ENCODE data around the gene USPL1.
"Not testable (repeated sequence)": the region's sequence is repeated elsewhere in the genome, so short reads cannot be mapped to it uniquely, and the experiment has no call there.

Gene USPL1

GRCh38 chr13:30587231-30587630 lies 30.5 kb upstream of the USPL1 start:
- WGBS = 100% methylated on average over 1 of the region's 1 CpG
- Histone ChIP-seq H3K27me3 (ENCODE audit: insufficient read depth, low read length) (no peaks in the 10 kb centered on the region), H3K9ac (ENCODE audit: low read depth, low read length) (no peak overlapping the region), H3K9me3 (ENCODE audit: insufficient read depth, low read depth, low read length) (no peaks in the 10 kb centered on the region), H3K36me3 (ENCODE audit: insufficient read depth, low read length) (no peaks in the 10 kb centered on the region), H3K27ac (ENCODE audit: low read depth, low read length) (no peak overlapping the region), H3K4me1 (ENCODE audit: insufficient read depth, low read length) (no peaks in the 10 kb centered on the region), H3K4me3 (ENCODE audit: low read length) (no peak overlapping the region)

GRCh38 chr13:30587739-30588138 lies 30.0 kb upstream of the USPL1 start:
- H3K9me3 ChIP-seq (ENCODE audit: insufficient read depth, low read depth, low read length) = no peaks in the 10 kb centered on the region
- H3K4me3 ChIP-seq (ENCODE audit: low read length) = no peak overlapping the region
- H3K9ac ChIP-seq (ENCODE audit: low read depth, low read length) = no peak overlapping the region
- no peaks in the 10 kb centered on the region for H3K4me1 ChIP-seq (ENCODE audit: insufficient read depth, low read length)
- H3K27ac ChIP-seq (ENCODE audit: low read depth, low read length) = no peak overlapping the region
- no peaks in the 10 kb centered on the region for H3K36me3 ChIP-seq (ENCODE audit: insufficient read depth, low read length)
- H3K27me3 ChIP-seq (ENCODE audit: insufficient read depth, low read length) = no peaks in the 10 kb centered on the region

GRCh38 chr13:30593001-30593400 lies 24.7 kb upstream of the USPL1 start:
- Histone ChIP-seq H3K27ac (ENCODE audit: low read depth, low read length) (no peak overlapping the region), H3K4me1 (ENCODE audit: insufficient read depth, low read length) (no peaks in the 10 kb centered on the region; the same call in 1 of the 2 replicates), H3K27me3 (ENCODE audit: insufficient read depth, low read length) (no peaks in the 10 kb centered on the region), H3K9ac (ENCODE audit: low read depth, low read length) (no peak overlapping the region), H3K36me3 (ENCODE audit: insufficient read depth, low read length) (no peaks in the 10 kb centered on the region), H3K4me3 (ENCODE audit: low read length) (no peak overlapping the region), H3K9me3 (ENCODE audit: insufficient read depth, low read depth, low read length) (no peaks in the 10 kb centered on the region)
- WGBS = 75% methylated on average over 2 of the region's 2 CpGs

GRCh38 chr13:30600496-30600895 lies 17.2 kb upstream of the USPL1 start:
- no peak overlapping the region for H3K27ac ChIP-seq (ENCODE audit: low read depth, low read length)
- H3K9ac ChIP-seq (ENCODE audit: low read depth, low read length) = no peak overlapping the region
- WGBS = 100% methylated on average over 3 of the region's 3 CpGs
- no peak overlapping the region for H3K4me3 ChIP-seq (ENCODE audit: low read length)
- H3K27me3 ChIP-seq (ENCODE audit: insufficient read depth, low read length) = no peaks in the 10 kb centered on the region
- H3K36me3 ChIP-seq (ENCODE audit: insufficient read depth, low read length) = no peaks in the 10 kb centered on the region
- H3K9me3 ChIP-seq (ENCODE audit: insufficient read depth, low read depth, low read length) = no peaks in the 10 kb centered on the region
- peaks cover 3% of the 10 kb centered on the region; the same call in 1 of the 2 replicates for H3K4me1 ChIP-seq (ENCODE audit: insufficient read depth, low read length)

- H3K4me3 ChIP-seq (ENCODE audit: low read length) = no peak overlapping the region
- no peaks in the 10 kb centered on the region for H3K27me3 ChIP-seq (ENCODE audit: insufficient read depth, low read length)
- no peak overlapping the region for H3K27ac ChIP-seq (ENCODE audit: low read depth, low read length)
- H3K9ac ChIP-seq (ENCODE audit: low read depth, low read length) = no peak overlapping the region
- peaks cover 3% of the 10 kb centered on the region; the same call in 1 of the 2 replicates for H3K4me1 ChIP-seq (ENCODE audit: insufficient read depth, low read length)
- no peaks in the 10 kb centered on the region for H3K9me3 ChIP-seq (ENCODE audit: insufficient read depth, low read depth, low read length)
- no peaks in the 10 kb centered on the region for H3K36me3 ChIP-seq (ENCODE audit: insufficient read depth, low read length)
- WGBS = 95% methylated on average over 8 of the region's 8 CpGs
Measured at GRCh38 chr13:30601836-30602235, 15.9 kb upstream of the USPL1 start.

- WGBS = 96% methylated on average over 7 of the region's 7 CpGs
- H3K27ac ChIP-seq (ENCODE audit: low read depth, low read length) = no peak overlapping the region
- peaks cover 2% of the 10 kb centered on the region; the same call in 1 of the 2 replicates for H3K4me1 ChIP-seq (ENCODE audit: insufficient read depth, low read length)
- H3K36me3 ChIP-seq (ENCODE audit: insufficient read depth, low read length) = no peaks in the 10 kb centered on the region
- no peak overlapping the region for H3K4me3 ChIP-seq (ENCODE audit: low read length)
- H3K27me3 ChIP-seq (ENCODE audit: insufficient read depth, low read length) = no peaks in the 10 kb centered on the region
- no peak overlapping the region for H3K9ac ChIP-seq (ENCODE audit: low read depth, low read length)
- no peaks in the 10 kb centered on the region for H3K9me3 ChIP-seq (ENCODE audit: insufficient read depth, low read depth, low read length)
Measured at GRCh38 chr13:30605052-30605451, 12.7 kb upstream of the USPL1 start.

GRCh38 chr13:30607186-30607585 lies 10.5 kb upstream of the USPL1 start:
- H3K9me3 ChIP-seq (ENCODE audit: insufficient read depth, low read depth, low read length); H3K36me3 ChIP-seq (ENCODE audit: insufficient read depth, low read length); H3K4me1 ChIP-seq (ENCODE audit: insufficient read depth, low read length); H3K9ac ChIP-seq (ENCODE audit: low read depth, low read length); H3K27me3 ChIP-seq (ENCODE audit: insufficient read depth, low read length); H3K27ac ChIP-seq (ENCODE audit: low read depth, low read length); H3K4me3 ChIP-seq (ENCODE audit: low read length): not testable (repeated sequence)
- 92% methylated on average over 6 of the region's 6 CpGs for WGBS

GRCh38 chr13:30607908-30608307 lies 9.8 kb upstream of the USPL1 start:
- Histone ChIP-seq H3K4me3 (ENCODE audit: low read length) (no peak overlapping the region), H3K4me1 (ENCODE audit: insufficient read depth, low read length) (no peaks in the 10 kb centered on the region), H3K27ac (ENCODE audit: low read depth, low read length) (no peak overlapping the region), H3K27me3 (ENCODE audit: insufficient read depth, low read length) (no peaks in the 10 kb centered on the region), H3K9me3 (ENCODE audit: insufficient read depth, low read depth, low read length) (no peaks in the 10 kb centered on the region), H3K9ac (ENCODE audit: low read depth, low read length) (no peak overlapping the region), H3K36me3 (ENCODE audit: insufficient read depth, low read length) (no peaks in the 10 kb centered on the region)
- WGBS = 95% methylated on average over 4 of the region's 4 CpGs

GRCh38 chr13:30608364-30608763 lies 9.4 kb upstream of the USPL1 start:
- H3K4me3 ChIP-seq (ENCODE audit: low read length) = no peak overlapping the region
- no peaks in the 10 kb centered on the region for H3K9me3 ChIP-seq (ENCODE audit: insufficient read depth, low read depth, low read length)

GRCh38 chr13:30610311-30610710 lies 7.4 kb upstream of the USPL1 start:
- Histone ChIP-seq H3K4me1 (ENCODE audit: insufficient read depth, low read length) (peaks cover 1% of the 10 kb centered on the region; the same call in 1 of the 2 replicates), H3K27me3 (ENCODE audit: insufficient read depth, low read length) (no peaks in the 10 kb centered on the region), H3K9me3 (ENCODE audit: insufficient read depth, low read depth, low read length) (no peaks in the 10 kb centered on the region), H3K27ac (ENCODE audit: low read depth, low read length) (no peak overlapping the region), H3K4me3 (ENCODE audit: low read length) (no peak overlapping the region), H3K36me3 (ENCODE audit: insufficient read depth, low read length) (no peaks in the 10 kb centered on the region; the same call in 1 of the 2 replicates), H3K9ac (ENCODE audit: low read depth, low read length) (no peak overlapping the region)

More at GRCh38 chr13:30608364-30608763, 9.4 kb upstream of the USPL1 start:
- H3K27me3 ChIP-seq (ENCODE audit: insufficient read depth, low read length) = no peaks in the 10 kb centered on the region
- 94% methylated on average over 3 of the region's 5 CpGs for WGBS
- H3K4me1 ChIP-seq (ENCODE audit: insufficient read depth, low read length) = no peaks in the 10 kb centered on the region
- no peak overlapping the region for H3K27ac ChIP-seq (ENCODE audit: low read depth, low read length)
- H3K36me3 ChIP-seq (ENCODE audit: insufficient read depth, low read length) = no peaks in the 10 kb centered on the region
- H3K9ac ChIP-seq (ENCODE audit: low read depth, low read length) = no peak overlapping the region

- Histone ChIP-seq H3K4me1 (ENCODE audit: insufficient read depth, low read length) (peaks cover 21% of the 10 kb centered on the region), H3K9ac (ENCODE audit: low read depth, low read length) (peak overlapping the region; percentile 95), H3K9me3 (ENCODE audit: insufficient read depth, low read depth, low read length) (no peaks in the 10 kb centered on the region), H3K4me3 (ENCODE audit: low read length) (peak overlapping the region; percentile 91), H3K36me3 (ENCODE audit: insufficient read depth, low read length) (no peaks in the 10 kb centered on the region; the same call in 1 of the 2 replicates), H3K27me3 (ENCODE audit: insufficient read depth, low read length) (no peaks in the 10 kb centered on the region), H3K27ac (ENCODE audit: low read depth, low read length) (0 out of 2 replicates have a peak overlapping the region, but pooled peaks have one; percentile 99)
- 86% methylated on average over 3 of the region's 4 CpGs for WGBS
Measured at GRCh38 chr13:30615481-30615865, 2.2 kb upstream of the USPL1 start.

GRCh38 chr13:30615866-30616541 lies 1.7 kb upstream of the USPL1 start:
- H3K9me3 ChIP-seq (ENCODE audit: insufficient read depth, low read depth, low read length) = no peaks in the 10 kb centered on the region
- no peaks in the 10 kb centered on the region for H3K27me3 ChIP-seq (ENCODE audit: insufficient read depth, low read length)
- peaks cover under 1% of the 10 kb centered on the region for H3K36me3 ChIP-seq (ENCODE audit: insufficient read depth, low read length)
- H3K4me3 ChIP-seq (ENCODE audit: low read length) = peak overlapping the region; percentile 91
- WGBS = 61% methylated on average over 6 of the region's 7 CpGs
- peak overlapping the region; percentile 99 for H3K27ac ChIP-seq (ENCODE audit: low read depth, low read length)
- H3K9ac ChIP-seq (ENCODE audit: low read depth, low read length) = peak overlapping the region; percentile 95
- peaks cover 21% of the 10 kb centered on the region for H3K4me1 ChIP-seq (ENCODE audit: insufficient read depth, low read length)
